Nucleus accumbens (tissue), 56 donors: ENCODE data around the gene DRC1.

ENCODE experiments used
- DNase-seq, 56 donors: peaks; one replicate each; lab custom pipeline; 2025; lab: John Stamatoyannopoulos, UW

Gene DRC1

GRCh38 chr2:26487192-26487591, 85.5 kb downstream of the DRC1 start:
- DNase-seq: no peak

- no peak for DNase-seq
These were observed 86.9 kb downstream of the DRC1 start for GRCh38 chr2:26488463-26489212.

- DNase-seq: no peak
These were observed 87.6 kb downstream of the DRC1 start for GRCh38 chr2:26489213-26489850.

- no peak for DNase-seq
These were observed 89.9 kb downstream of the DRC1 start for GRCh38 chr2:26491563-26492167.

GRCh38 chr2:26492749-26493515, 91.2 kb downstream of the DRC1 start:
- DNase-seq: no peak

GRCh38 chr2:26493566-26493965, 91.8 kb downstream of the DRC1 start:
- no peak for DNase-seq

GRCh38 chr2:26494199-26494598, 92.5 kb downstream of the DRC1 start:
- DNase-seq: no peak

- no peak for DNase-seq
These were observed 93.2 kb downstream of the DRC1 start for GRCh38 chr2:26494891-26495290.

- no peak for DNase-seq
These were observed 94.1 kb downstream of the DRC1 start for GRCh38 chr2:26495705-26496297.

GRCh38 chr2:26500406-26500805, 98.7 kb downstream of the DRC1 start:
- DNase-seq: no peak

GRCh38 chr2:26503231-26503880, 101.6 kb downstream of the DRC1 start:
- peak in 42 of 56 donors; percentile 6 to 73 (median 32) for DNase-seq

- no peak for DNase-seq
These were observed 102.3 kb downstream of the DRC1 start for GRCh38 chr2:26504002-26504401.

- DNase-seq: no peak
These were observed 104.6 kb downstream of the DRC1 start for GRCh38 chr2:26506279-26506678.
